Activated effector memory CD4-positive, alpha-beta T cell treated with anti-CD3 and anti-CD28 coated beads, Interleukin-2, amount 50 U/mL, for 16 hours (primary cell): ENCODE measurements around the gene NLGN1.
"Not testable (repeated sequence)": the region's sequence is repeated elsewhere in the genome, so short reads cannot be mapped to it uniquely, and the experiment has no call there.

Source experiments
- DNase-seq: peaks from one replicate; pipeline ENCODE4 v3.0.0-alpha.2; 2020

NLGN1 gene

DNA sequence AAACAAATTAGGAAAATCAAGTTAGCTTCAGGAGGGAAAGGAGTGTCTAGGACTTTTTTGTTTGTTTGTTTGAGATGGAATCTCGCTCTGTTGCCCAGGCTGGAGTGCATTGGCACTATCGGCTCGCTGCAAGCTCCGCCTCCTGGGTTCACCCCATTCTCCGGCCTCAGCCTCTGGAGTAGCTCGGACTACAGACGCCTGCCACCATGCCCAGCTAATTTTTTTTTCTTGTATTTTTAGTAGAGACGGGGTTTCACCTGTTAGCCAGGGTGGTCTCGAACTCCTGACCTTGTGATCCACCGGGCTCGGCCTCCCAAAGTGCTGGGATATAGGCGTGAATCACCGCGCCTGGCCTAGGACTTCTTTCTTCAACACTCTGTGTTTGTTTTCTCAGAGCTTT lies 171.1 kb downstream of the NLGN1 start:
- no peak for DNase-seq

DNA sequence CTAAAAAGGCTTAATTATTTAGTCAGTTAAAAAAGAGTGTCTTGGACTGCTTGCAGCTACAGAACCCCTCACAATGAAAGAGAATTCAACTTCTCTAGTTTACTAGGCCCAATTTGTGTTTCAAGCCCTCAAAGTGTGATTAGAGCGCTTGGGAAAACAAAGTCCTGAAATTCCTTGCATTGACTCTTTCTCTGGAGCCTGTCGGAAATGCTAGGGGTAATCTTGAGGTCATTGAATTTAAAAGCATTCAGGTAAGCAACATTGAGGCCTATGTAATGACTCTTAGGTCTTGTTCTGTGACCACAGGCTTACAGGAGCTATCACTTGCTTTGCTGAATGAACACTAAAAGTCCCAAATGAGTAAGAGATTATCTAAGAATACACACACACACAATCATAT lies 186.0 kb downstream of the NLGN1 start:
- DNase-seq: no peak

DNA sequence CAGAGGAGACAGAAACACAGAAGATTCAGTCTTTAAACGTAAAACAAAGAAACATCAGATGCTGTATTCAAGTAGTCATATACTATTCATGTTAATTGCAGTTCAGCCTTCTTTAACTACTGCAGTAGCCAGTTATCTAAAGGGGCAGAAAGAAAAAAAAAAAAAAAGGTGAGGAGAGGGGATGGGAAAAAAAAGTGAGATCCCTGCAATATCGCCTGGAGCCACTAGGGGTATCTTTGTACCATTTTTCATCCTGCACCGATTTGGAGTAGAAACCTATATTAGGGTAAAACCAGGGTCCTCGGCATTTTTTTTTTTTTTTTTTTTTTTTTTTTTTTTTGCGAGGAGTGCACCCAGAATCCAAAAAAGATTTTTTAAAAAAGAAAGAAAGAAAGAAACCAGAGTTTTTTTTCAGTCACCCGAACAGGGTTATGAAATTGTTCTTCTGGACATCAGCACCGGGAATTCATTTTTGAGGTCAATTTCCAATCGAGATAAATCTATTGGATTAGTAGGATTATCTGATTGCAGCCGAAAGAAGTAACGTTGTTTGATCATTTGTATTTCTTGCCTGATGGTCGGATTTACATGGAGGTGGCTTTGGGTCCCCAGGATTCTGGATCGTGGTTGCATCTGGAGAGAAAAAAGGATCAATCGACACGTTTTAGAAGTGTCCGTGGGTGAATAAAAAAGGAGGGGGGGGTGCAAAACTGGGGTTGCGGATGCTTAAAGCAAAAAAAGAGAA lies 186.7 kb downstream of the NLGN1 start:
- no peak for DNase-seq

DNA sequence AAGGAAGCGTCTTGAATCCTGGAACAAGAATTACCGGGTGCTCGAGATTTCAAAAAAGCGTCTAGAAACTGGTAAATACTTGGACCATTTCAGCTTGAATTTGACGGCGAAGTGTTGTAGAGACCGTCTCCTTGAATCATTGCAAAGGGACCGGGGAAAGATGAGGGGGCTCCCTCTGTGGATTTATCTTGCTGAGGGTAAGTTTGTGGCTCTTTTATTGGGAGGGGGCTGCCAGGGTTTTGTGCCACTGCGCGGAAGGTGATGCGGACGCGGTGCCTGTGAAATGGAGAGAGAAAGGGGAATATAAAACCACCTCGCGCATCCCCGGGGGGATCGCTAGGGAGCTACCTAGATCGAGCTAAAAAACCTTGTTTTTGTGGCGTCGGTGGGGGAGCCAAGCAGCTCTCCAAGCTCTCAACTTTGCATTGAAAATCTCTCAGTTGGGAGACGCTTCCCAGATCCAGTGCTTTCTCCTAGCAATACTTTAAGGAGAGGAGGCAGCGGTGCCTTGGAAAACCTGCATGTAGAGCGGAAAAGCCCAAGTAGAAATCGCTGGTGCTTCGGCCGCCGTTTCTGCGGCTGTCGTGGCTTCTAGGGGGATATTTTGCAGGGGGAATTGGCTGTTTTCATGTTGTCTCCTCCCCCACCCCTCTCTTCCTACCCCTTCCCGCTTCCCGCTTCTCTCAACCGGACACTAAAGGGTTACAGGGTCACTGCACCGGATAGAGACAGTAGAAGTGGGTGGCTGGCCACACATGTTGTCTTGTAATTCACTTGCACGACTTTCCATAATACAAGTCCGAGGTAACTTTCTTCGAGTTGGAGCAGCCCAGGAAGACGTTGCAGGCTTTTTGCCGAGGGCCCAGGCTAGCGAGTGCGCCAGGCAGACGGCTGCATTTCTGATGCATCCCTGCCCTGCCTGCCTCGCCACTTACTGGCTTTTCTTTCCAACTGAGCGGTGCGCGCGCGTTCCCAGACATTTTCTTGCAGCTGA lies 187.6 kb downstream of the NLGN1 start:
- no peak for DNase-seq

DNA sequence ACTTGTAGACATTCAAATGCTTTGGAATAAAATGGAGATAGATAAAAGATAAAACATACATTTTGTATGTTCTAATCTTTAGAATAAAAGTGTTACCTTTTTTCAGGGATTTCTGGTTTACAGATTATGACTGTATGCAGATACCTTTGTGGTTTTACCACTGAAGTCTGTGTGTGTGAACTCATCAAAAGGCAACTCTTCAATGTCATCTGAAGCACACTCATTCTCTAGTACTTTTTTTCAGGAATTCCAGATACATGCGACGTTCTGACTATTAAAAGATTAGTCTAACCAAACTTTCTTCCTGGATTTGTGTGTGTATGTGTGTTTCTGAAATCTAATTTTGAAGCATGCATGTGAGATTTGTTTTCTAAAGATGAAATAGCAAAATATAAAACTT lies 188.6 kb downstream of the NLGN1 start:
- DNase-seq: no peak

DNA sequence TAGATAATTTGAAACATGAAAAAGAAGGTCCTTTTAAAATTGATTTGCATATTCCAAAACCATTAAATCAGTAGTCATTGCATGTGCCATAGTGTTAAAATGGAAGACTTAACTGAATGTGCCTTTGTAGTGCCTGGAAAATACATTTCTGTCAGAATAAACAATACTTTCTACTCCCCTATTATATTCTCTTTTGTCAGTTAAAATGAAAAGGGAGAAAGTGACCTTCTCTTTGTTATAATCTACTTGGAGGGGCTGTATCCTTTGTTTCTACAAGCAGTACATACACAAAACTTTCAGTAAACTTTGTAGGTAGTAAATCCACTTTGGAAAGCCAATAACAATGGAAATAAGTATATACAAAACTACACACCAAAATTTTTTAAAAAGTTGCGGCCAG lies 189.5 kb downstream of the NLGN1 start:
- DNase-seq: no peak

DNA sequence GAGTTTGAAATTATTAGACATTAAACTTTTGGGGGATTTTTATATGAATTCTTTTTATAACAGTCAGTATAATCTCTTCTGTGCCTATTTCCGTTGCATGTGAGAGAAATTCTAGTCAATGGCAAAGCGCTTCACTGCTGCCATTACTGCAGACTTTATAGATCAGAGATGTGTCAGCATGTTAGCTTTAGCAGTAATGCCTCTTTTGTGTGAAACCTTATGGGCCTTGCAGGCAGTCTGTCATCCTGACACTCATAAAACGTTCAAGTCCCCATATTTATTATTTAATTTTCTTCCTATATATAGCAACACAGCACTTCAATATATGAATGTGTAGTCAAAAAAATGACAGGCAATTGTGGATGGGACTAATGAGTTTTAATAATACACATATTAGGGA lies 191.0 kb downstream of the NLGN1 start:
- DNase-seq: no peak

DNA sequence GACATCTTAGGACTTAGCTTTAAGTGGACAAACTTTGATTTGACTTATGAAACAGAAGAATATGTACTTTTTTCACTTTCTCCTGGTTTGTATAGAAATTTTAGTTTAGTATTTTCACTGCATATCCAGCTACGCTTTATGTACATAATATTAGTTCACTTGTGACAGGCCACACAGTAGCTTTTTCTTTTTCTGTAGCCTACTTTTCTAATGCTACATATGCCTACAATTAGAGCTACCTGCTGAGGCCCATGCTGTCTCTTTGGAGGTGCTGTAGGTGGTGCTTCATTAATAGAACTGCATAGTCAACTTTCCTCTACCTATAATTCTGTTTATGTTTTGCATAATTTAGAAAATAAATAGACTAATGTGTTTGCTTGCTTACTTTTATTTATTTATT lies 191.6 kb downstream of the NLGN1 start:
- DNase-seq: no peak

DNA sequence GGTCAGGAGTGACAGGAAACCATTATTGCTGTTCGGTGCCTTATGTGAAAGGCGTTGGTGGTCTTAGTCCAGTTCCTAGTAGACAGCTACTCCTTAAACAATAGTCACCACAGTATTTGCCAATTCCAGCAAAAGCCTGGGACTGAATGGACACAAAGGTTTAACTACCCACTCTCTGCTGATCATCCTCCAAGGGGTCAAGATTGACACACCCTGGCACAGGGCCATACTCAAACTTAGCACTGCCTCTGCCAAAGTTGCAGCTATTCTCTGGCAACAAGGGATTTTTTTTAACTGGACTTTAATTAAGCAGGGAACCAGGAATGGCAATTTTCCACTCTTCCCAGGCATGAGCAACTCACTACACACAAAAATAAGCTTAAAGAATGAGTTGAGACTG lies 193.9 kb downstream of the NLGN1 start:
- no peak for DNase-seq

DNA sequence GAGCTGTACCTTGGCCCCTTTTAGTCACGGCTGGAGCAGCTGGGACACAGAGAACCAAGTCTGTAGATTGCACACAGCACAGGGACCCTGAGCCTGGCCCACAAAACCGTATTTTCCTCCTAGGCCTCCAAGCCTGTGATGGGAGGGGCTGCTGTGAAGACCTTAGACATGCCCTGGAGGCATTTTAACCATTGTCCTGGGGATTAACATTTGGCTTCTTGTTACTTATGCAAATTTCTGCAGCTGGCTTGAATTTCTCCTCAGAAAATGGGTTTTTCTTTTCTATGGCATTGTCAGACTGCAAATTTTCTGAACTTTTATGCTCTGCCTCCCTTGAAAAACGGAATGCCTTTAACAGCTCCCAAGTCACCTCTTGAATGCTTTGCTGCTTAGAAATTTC lies 197.3 kb downstream of the NLGN1 start:
- not testable (repeated sequence) for DNase-seq

DNA sequence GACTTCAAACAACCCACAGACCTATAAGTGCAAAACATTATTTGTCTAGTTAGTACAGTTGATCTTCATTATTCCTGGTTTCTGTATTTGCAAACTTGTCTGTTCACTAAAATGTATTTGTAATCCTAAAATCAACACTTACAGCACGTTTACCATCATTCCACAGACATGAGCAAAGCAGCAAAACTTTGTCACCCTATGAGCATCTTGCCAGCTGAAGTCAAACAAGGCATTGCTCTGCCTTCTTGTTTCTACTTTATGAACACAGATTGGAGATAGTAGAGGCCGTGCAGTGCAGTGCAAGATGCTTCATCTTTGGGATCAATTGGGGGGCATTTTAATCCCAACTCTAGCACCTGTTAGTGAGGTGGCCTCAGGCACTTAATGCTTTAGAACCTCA lies 202.1 kb downstream of the NLGN1 start:
- DNase-seq: no peak

DNA sequence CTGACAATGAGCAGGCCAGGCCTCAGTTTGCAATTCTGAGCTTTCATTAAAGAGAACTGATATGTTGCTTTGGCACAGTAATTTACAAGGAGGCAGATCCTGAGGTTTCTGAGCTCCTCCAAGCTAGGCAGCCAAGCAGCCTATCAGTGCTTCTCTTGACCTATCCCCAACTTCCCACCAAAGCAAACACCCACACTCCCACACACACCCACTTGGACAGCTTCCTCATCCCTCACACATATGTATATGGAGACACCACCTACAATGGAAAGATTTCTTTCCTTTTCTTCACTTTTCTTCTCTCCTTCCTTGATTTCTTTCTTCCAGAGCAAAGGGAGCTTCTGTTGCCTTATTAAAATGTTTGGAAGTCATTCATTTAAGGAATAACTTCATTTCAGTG lies 217.0 kb downstream of the NLGN1 start:
- no peak for DNase-seq

DNA sequence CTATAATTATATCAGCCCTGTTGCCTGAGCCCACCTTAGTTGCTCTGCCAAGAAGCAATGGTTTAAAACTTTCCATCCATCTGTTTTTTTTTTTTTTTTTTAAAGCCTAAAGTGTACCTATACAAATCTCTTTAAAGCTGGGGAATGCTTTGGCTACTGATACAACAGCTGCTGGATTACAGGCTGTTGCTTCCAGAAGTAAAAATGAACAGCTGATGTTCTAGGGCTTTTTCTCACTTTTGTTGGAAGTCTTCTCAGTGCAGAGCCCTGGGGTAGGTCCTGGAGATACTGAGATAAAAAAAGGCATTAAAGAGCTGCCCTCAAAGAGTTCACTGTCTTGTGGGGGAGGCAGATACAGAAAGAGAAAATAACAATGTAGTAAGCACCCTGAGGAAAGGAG lies 218.1 kb downstream of the NLGN1 start:
- DNase-seq: no peak

DNA sequence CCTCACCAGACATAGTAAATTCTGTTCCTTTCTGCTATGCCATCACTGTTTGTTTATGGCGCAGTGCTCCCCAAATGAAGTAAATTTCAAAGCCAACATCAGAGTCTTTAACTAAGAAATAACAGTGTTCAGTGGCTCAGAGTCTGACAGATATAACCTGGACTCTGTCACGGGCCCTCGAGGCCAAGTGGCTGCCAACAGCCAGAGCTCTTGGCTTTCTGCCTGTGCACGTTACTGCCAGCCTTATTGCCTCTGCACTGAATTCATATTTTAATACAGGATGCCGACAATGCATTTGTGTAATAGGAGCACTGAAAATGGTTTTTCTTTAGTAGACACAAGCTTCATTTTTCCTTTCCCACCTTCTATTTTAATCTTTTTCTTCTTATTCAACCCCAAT lies 219.9 kb downstream of the NLGN1 start:
- no peak for DNase-seq

DNA sequence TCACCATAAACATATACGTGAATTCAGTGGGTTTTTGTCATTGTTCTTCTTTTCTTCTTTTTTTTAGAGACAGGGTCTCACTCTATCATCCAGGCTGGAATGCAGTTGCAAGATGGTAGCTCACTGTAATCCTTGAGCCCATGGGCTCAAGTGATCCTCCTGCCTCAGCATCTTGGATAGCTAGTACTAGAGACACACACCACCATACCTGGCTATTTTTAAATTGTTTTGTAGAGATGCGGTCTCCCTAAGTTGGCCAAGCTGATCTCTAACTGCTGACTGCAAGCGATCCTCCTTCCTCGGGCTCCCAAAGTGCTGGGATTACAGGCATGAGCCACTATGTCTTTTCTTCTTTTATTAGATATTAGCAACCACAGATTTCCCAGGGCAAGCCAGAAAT lies 220.6 kb downstream of the NLGN1 start:
- no peak for DNase-seq

DNA sequence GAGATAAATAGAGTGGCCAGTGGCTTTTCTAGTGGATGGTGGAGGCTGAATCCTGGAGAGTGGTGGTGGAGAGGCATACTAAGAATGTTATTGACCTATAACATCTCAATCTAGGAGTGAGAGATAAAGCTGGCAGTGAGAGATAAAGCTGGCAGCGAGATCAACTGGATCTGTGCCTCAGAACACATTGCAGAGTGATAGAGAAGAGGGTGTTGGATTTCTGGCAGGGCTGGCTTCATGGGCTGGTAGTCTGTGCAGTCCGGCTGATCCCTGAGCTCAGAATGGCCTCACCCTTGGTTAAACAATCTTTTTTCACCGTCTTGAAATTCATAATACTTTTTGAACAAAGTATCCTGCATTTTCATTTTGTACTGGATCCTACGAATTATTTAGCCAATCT lies 221.2 kb downstream of the NLGN1 start:
- no peak for DNase-seq

DNA sequence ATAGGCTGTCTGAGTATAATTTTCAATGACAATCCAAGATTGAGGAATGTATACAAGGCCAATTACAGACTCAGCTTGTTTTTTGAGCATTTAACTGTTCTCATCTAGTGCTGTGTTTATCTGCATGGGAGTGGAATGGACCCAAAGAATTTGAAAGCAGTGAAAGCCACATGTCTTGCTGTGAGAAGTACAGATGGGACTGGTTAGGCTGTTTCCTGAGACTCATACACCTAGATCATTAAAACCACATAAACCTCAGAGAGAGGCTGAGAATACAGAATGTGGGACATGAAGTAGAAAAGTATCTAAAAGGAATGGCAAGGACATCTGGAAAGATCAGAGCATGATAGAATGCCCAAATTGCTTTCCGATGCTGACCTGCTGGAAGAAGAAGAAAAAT lies 224.6 kb downstream of the NLGN1 start:
- no peak for DNase-seq

DNA sequence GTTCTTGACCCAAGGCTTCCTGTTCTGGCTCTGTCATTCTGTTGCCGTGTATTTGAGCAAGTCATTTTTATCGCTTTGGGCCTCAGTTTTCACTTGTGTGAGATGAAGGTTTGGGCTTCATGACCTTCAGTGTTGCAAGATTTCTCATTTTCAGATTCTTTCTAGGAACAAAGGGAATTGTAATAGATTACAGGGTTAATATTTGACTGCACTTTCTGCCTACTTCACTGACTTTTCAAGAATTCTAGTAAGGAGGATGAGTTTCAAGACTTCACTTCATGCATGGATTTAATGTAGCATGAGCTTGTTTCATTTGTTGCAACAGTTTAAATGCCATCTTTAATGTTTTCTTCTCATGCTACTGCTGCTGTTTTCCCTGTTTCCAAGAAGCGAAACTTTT lies 226.5 kb downstream of the NLGN1 start:
- DNase-seq: no peak

DNA sequence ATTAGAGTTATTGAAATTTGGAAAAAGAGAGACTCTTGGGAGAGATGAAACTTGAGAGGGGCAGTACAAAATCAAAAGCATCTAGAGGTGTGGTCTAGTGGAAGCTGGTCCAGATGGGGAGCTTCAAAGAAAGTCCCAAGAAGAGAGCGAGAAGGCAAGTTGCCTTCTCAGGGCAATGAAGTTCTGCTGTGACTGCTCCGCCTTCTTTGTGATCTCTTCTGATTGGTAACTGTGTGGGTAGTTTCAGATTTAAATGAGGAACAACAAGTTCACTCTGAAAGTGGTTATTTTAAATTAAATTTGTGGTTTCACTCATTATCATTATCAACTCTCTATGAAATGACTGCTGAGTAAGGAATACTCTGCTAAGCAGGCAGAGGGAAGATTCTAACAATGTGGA lies 233.3 kb downstream of the NLGN1 start:
- DNase-seq: no peak

DNA sequence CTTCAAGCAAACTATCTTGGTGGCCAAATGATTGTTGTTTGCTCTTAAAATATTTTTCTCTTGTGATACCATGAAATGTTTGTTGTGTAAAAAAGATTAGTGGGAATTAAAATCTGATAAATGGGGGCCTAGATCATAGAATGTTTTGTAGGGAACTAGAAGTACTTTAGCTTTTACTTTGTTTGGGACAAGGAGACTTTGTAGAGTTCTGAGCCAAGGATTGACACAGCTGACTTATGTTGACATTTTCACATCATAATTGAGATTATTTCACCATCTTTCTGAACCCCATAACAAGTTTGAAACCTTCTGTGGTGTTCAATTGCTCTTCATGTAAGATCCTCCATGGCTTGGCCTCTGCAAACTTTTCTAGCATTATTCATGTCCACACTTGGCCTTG lies 235.4 kb downstream of the NLGN1 start:
- DNase-seq: no peak

DNA sequence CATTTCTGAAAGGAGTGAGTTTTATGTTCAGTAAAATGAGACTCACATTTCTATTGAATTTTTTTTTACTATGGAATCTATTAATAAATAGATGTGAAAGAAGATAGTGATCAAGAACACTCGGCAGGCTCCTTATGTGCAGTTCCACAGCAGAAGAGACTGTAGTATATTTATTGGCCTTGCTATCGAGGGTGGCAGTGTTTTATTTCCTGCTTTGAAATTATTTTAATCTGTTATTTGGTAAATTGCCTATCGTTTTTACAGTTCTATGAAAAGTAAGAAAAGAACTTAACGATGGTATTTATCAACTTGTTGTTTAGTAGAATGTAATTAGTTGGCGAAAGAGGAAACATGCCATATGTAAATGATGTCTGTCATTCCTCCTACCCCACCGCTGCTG lies 238.3 kb downstream of the NLGN1 start:
- DNase-seq: no peak

DNA sequence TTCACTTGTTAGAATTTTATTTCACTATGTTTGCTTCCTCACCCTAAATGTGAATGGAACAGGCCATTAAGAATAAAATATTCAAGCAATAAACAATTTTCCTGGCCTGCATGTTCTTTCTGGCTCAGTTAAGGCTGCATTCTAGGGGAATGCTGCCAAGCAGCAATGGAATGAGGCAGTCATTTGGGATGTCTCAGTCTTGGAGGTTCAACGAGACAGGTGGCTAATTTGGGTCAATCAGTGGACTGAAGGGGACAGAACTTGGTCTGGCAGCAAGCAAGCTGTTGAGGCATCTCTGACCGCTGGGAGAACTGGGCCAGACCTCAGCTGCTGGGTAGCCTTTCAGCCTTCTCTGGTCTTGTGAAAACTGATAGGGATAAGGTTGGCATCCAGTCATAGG lies 241.6 kb downstream of the NLGN1 start:
- no peak for DNase-seq

DNA sequence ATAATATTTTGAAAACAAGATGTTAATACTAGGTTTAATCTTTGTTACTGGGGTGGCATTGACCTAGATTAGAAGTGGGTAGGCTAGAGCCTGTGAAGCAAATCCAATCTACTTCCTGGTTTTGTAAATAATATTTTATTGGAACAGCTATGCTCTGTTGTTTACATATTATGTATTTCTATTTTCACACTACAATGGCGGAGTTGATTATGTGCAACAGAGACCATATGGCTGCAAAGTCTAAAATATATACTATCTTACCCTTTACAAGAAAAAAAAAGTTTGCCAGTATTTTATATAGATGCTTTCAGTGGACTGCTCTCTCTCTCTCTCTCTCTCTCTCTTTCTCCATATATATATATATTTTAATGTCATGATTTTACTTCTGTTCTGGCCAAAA lies 244.2 kb downstream of the NLGN1 start:
- no peak for DNase-seq
